Measurements from ENCODE around the gene FAM83C.

- TF ChIP-seq ZNF274 (IDR thresholded peaks at IDR 0.05; ENCODE audit: low read depth, low read length) (no peak), YY1 (IDR thresholded peaks at IDR 0.05; ENCODE audit: insufficient read depth, insufficient read length) (no peak)
These were observed 3.9 kb upstream of the FAM83C start for GRCh38 chr20:35296101-35296554.

Data from NT2/D1 (cell line).